ENCODE data around the gene ATP8A2. TPM values are rescaled to one million over a fixed set of nuclear protein-coding genes. Genes with fewer than 3 reads are reported as not detected.

The ATP8A2 gene
- total RNA-seq, 4 donors from 2014 or later: 0.18 to 11.6 (median 1.8) TPM

- H3K4me3 ChIP-seq: no peak overlapping the region
- H3K9me3 ChIP-seq: peaks cover 0 to 4% (median 0%) of the 10 kb centered on the region in 4 donors
- no peaks in the 10 kb centered on the region for H3K27me3 ChIP-seq
- no peak for TF ChIP-seq POLR2A (IDR thresholded peaks at IDR 0.05)
- TF ChIP-seq, protein P1, sequence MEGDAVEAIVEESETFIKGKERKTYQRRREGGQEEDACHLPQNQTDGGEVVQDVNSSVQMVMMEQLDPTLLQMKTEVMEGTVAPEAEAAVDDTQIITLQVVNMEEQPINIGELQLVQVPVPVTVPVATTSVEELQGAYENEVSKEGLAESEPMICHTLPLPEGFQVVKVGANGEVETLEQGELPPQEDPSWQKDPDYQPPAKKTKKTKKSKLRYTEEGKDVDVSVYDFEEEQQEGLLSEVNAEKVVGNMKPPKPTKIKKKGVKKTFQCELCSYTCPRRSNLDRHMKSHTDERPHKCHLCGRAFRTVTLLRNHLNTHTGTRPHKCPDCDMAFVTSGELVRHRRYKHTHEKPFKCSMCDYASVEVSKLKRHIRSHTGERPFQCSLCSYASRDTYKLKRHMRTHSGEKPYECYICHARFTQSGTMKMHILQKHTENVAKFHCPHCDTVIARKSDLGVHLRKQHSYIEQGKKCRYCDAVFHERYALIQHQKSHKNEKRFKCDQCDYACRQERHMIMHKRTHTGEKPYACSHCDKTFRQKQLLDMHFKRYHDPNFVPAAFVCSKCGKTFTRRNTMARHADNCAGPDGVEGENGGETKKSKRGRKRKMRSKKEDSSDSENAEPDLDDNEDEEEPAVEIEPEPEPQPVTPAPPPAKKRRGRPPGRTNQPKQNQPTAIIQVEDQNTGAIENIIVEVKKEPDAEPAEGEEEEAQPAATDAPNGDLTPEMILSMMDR (IDR thresholded peaks at IDR 0.05): no peak
- H3K36me3 ChIP-seq: no peaks in the 10 kb centered on the region
- no peaks in the 10 kb centered on the region for H3K4me1 ChIP-seq
- H3K27ac ChIP-seq: no peak overlapping the region
- no peak for DNase-seq
Observed at GRCh38 chr13:25518441-25518840, 146.7 kb downstream of the ATP8A2 start.

- Histone ChIP-seq H3K27ac (no peak overlapping the region), H3K4me1 (no peaks in the 10 kb centered on the region), H3K9me3 (no peaks in the 10 kb centered on the region), H3K36me3 (no peaks in the 10 kb centered on the region), H3K27me3 (no peaks in the 10 kb centered on the region), H3K4me3 (no peak overlapping the region)
- no peak for TF ChIP-seq POLR2A (IDR thresholded peaks at IDR 0.05)
- TF ChIP-seq, protein P1 (IDR thresholded peaks at IDR 0.05): no peak
- no peak for DNase-seq
Observed at GRCh38 chr13:25525884-25526283, 154.1 kb downstream of the ATP8A2 start.

- DNase-seq: no peak
- Histone ChIP-seq H3K27me3 (no peaks in the 10 kb centered on the region), H3K27ac (no peak overlapping the region), H3K4me1 (no peaks in the 10 kb centered on the region), H3K9me3 (no peaks in the 10 kb centered on the region), H3K36me3 (no peaks in the 10 kb centered on the region), H3K4me3 (no peak overlapping the region)
- no peak for TF ChIP-seq POLR2A (IDR thresholded peaks at IDR 0.05)
- TF ChIP-seq, protein P1 (IDR thresholded peaks at IDR 0.05): no peak
Observed at GRCh38 chr13:25528266-25528665, 156.5 kb downstream of the ATP8A2 start.

GRCh38 chr13:25529425-25529824, 157.7 kb downstream of the ATP8A2 start:
- H3K27me3 ChIP-seq: no peaks in the 10 kb centered on the region
- DNase-seq: no peak
- H3K4me3 ChIP-seq: no peak overlapping the region
- no peaks in the 10 kb centered on the region for H3K9me3 ChIP-seq
- no peaks in the 10 kb centered on the region for H3K4me1 ChIP-seq
- H3K27ac ChIP-seq: no peak overlapping the region
- H3K36me3 ChIP-seq: no peaks in the 10 kb centered on the region
- TF ChIP-seq POLR2A (IDR thresholded peaks at IDR 0.05): no peak
- TF ChIP-seq, protein P1 (IDR thresholded peaks at IDR 0.05): no peak

GRCh38 chr13:25538276-25538675, 166.5 kb downstream of the ATP8A2 start:
- no peak for DNase-seq
- H3K9me3 ChIP-seq: no peaks in the 10 kb centered on the region
- H3K4me3 ChIP-seq: no peak overlapping the region
- H3K27ac ChIP-seq: no peak overlapping the region
- no peaks in the 10 kb centered on the region for H3K36me3 ChIP-seq
- no peaks in the 10 kb centered on the region for H3K4me1 ChIP-seq
- TF ChIP-seq, protein P1 (IDR thresholded peaks at IDR 0.05): no peak
- TF ChIP-seq POLR2A (IDR thresholded peaks at IDR 0.05): no peak
- H3K27me3 ChIP-seq: no peaks in the 10 kb centered on the region
